Spleen (tissue), 11 donors: ENCODE results near the gene LDLRAD4. TPM values are rescaled to one million over a fixed set of nuclear protein-coding genes. Genes with fewer than 3 reads are reported as not detected.
A peak's percentile ranks its signal among the peaks of the same experiment; 100 is the strongest.

Experiments
- DNase-seq: peaks from one replicate; pipeline ENCODE4 v3.0.0-alpha.2; 2020
- H3K27ac ChIP-seq, 8 donors: fragments of 200-600 bp; sonication (generic) in 7 of 8; 1 replicate in 4 of 8; 2 replicates in 4 of 8; pipeline versions ENCODE4 v1.5.0 to v1.8.0; 2016 to 2021; ENCODE audit warnings: inconsistent platforms in 4 of 8, mild to moderate bottlenecking in 4 of 8, moderate library complexity in 1 of 8
- H3K27me3 ChIP-seq, 7 donors: fragments of 200-600 bp; sonication (generic) in 6 of 7; replicated peaks in 1 of 7; 1 replicate in 4 of 7; 2 replicates in 3 of 7; pipeline versions ENCODE4 v1.5.0 to v1.8.0; 2016 to 2021; ENCODE audit warnings: inconsistent platforms in 3 of 7, mild to moderate bottlenecking in 1 of 7
- H3K36me3 ChIP-seq, 6 donors: fragments of 200-600 bp; sonication (generic) in 5 of 6; 1 replicate in 4 of 6; 2 replicates in 2 of 6; pipeline versions ENCODE4 v1.5.0 to v1.8.0; 2016 to 2021; ENCODE audit warnings: inconsistent platforms in 2 of 6
- H3K4me1 ChIP-seq, 6 donors: fragments of 200-600 bp; sonication (generic) in 5 of 6; 1 replicate in 3 of 6; 2 replicates in 3 of 6; pipeline versions ENCODE4 v1.5.0 to v1.8.0; 2016 to 2021; ENCODE audit warnings: inconsistent platforms in 3 of 6
- H3K4me3 ChIP-seq, 8 donors: fragments of 200-600 bp; sonication (generic) in 7 of 8; 1 replicate in 4 of 8; 2 replicates in 4 of 8; pipeline versions ENCODE4 v1.5.0 to v1.8.0; 2016 to 2021; ENCODE audit warnings: inconsistent platforms in 4 of 8, mild to moderate bottlenecking in 4 of 8, moderate library complexity in 2 of 8
- H3K9me3 ChIP-seq, 8 donors: fragments of 200-600 bp; sonication (generic) in 7 of 8; 1 replicate in 4 of 8; 2 replicates in 4 of 8; pipeline versions ENCODE4 v1.5.0 to v1.8.0; 2016 to 2021; ENCODE audit warnings: inconsistent platforms in 4 of 8
- CTCF ChIP-seq, 11 experiments: fragments of 200-600 bp in 7 of 11; fragments of 450-650 bp in 4 of 11; sonication (generic) in 4 of 11; IDR thresholded peaks in 8 of 11; conservative IDR thresholded peaks in 3 of 11; 1 replicate in 7 of 11; 2 replicates in 4 of 11; pipeline versions ENCODE4 v1.4.0 to v1.8.0; 2016 to 2021; ENCODE audit warnings: antibody characterized with exemption in 11 of 11, inconsistent platforms in 4 of 11, mild to moderate bottlenecking in 1 of 11
- POLR2A ChIP-seq, 3 donors: fragments of 450-650 bp; IDR thresholded peaks; one replicate each; pipeline ENCODE4 v1.5.1; 2017; ENCODE audit warnings: antibody characterized with exemption in 3 of 3, mild to moderate bottlenecking in 1 of 3
- POLR2AphosphoS5 ChIP-seq, 3 donors: sonication (generic); formaldehyde crosslinking; IDR thresholded peaks; one replicate each; pipeline ENCODE4 v1.5.1; 2017; ENCODE audit warnings: antibody characterized with exemption in 3 of 3
- WGBS, 5 donors: extraction: QIAGEN DNeasy Blood & Tissue Kit in 3 of 5; methylation state at CpG; one replicate each; pipeline versions ENCODE4 v1.1.5 to v1.1.7; 2013 to 2018; 5-methylcytosine and 5-hydroxymethylcytosine counted together
- intact Hi-C: fragments of 100-400 bp; cut with DNase I; formaldehyde crosslinking; loops from one replicate; pipeline ENCODE4 v1.15.0; 2023; ENCODE audit warnings: low total_unique reads
- polyA plus RNA-seq, 3 donors: library from polyadenylated mRNA; stranded (reverse); fragments of 200-250 nt; gene quantifications; one replicate each; pipeline ENCODE4 v1.2.1, GENCODE V29; 2013
- total RNA-seq, 7 donors: library from RNA; depleted of rRNA in 3 of 7; stranded (reverse); fragments of >200 nt in 3 of 7; fragmentation: NEBNext Ultra II Directional in 4 of 7; extraction: Animal tissue kit (Norgen Biotek cat#: 25700) in 4 of 7; gene quantifications; one replicate each; pipeline versions ENCODE4 v1.1.0 to v1.2.1, GENCODE V29; 2016 to 2021
- donor health status: healthy with polysubstance abuse.
- donor health status: DM: no; HTN: no; CAD: no; lungs with moderate emphysema.
- donor health status: DM: no; HTN: no; CAD: no.
- donor health status: Bipolar disorder and iron deficiency.
- donor health status: healthy.
- donor health status: DM: no; HTN: no; CAD: no.
- donor health status: DM: yes; HTN: yes; CAD: no.

LDLRAD4 gene
- total and polyA plus RNA-seq, 10 donors: 4.5 to 80.8 (median 46.4) TPM

DNA sequence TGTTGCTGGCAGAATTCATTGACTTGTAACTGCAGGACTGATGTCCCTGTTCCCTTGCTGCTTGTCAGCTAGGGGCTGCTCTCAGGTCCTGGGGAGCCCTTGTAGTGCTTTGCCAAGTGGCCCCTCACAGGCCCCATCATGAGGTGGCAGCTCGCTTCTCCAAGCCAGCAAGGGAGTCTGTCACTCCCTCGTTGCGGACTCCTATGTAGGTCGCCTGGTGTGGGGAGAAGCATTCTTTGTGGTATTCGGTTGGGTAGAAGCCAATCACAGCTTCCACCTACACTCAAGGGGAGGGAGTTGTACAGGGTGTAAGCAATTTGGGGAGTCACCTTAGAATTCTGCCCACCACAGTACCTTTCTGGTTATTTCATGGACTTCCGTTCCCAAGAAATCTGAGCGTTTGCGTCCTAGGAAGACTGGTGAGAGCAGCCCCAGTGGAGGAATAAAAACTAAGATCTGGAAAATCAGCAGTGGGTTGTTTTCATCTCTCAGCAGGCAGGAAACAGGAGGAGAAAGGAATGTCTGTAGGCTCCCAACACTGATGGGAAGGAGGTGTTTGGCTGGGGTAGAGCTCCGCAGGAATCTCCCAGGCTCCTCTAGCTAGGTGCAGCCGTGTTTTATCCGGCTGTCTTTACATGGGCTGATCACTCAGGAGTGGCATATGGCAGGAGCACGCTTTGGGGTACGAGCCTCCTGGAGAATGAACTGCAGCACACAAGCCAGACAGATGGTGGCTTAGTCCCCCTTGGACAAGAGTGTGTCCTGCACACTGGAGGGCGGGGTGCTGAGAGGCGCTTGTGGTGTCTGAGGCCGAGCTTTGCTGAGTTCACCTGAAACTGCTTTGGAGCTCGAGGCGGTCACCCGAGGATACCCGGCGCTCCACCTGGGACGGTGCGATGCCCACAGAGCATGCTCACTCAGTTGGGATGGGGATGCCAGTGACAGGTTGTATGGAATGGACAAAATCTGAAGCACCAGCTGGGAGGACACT, 58.3 kb downstream of the LDLRAD4 start:
- TF ChIP-seq CTCF (IDR thresholded peaks at IDR 0.05 in 8 of 11, conservative IDR thresholded peaks at IDR 0.05 in 3 of 11) (no peak), POLR2A (IDR thresholded peaks at IDR 0.05) (no peak), POLR2AphosphoS5 (IDR thresholded peaks at IDR 0.05) (no peak)
- Histone ChIP-seq H3K27ac (peak overlapping the region in 1 of 8 donors; percentile 8), H3K9me3 (no peaks in the 10 kb centered on the region), H3K4me1 (peaks cover 0 to 51% (median 17%) of the 10 kb centered on the region in 6 donors), H3K27me3 (no peaks in the 10 kb centered on the region), H3K36me3 (no peaks in the 10 kb centered on the region), H3K4me3 (no peak overlapping the region)
- WGBS, 5 donors: 82 to 94% (median 89%) methylated on average over 22 to 23 of the region's 23 CpGs
- DNase-seq: no peak
- intact Hi-C loops: no loop called here

DNA sequence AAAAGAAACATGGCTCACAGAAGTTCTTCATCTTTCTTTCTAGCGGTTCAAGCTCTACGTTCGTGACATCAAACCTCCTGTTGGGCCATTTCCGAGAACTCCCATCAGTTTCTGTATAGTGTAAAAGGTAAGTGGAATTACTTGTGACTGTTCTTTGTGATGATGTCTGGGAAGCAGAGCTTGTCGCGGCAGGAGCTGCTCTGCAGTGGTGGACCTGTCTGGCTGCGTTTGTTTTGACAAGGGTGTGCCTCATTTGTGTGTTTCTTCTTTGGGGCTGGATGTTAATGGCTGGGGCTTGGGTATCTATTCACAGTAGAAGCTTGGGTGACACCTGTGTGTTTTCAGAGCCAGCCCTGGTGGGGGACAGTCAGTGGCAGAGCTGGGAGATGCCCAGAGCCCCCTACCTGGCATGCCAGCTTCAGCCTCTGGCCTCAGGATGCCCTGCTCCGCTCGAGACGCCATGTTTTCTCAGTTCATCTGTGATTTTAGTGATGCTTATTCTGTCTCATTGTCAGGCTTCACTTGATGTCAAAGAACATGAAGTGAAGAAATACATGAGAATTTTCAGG, 59.6 kb downstream of the LDLRAD4 start:
- H3K4me3 ChIP-seq: no peak overlapping the region
- H3K36me3 ChIP-seq: no peaks in the 10 kb centered on the region
- TF ChIP-seq CTCF (IDR thresholded peaks at IDR 0.05 in 8 of 11, conservative IDR thresholded peaks at IDR 0.05 in 3 of 11) (no peak), POLR2A (IDR thresholded peaks at IDR 0.05) (no peak), POLR2AphosphoS5 (IDR thresholded peaks at IDR 0.05) (no peak)
- DNase-seq: no peak
- intact Hi-C loops: no loop called here
- H3K9me3 ChIP-seq: peaks cover 0 to 7% (median 3%) of the 10 kb centered on the region in 8 donors
- no peak overlapping the region for H3K27ac ChIP-seq
- WGBS, 5 donors: 93 to 97% (median 94%) methylated on average over 10 of the region's 10 CpGs
- H3K27me3 ChIP-seq: no peaks in the 10 kb centered on the region
- peaks cover 0 to 55% (median 15%) of the 10 kb centered on the region in 6 donors for H3K4me1 ChIP-seq

GRCh38 chr18:13279181-13280069, 60.9 kb downstream of the LDLRAD4 start:
- no peak for DNase-seq
- peaks cover 0 to 49% (median 11%) of the 10 kb centered on the region in 6 donors for H3K4me1 ChIP-seq
- H3K27ac ChIP-seq: no peak overlapping the region
- WGBS, 5 donors: 74 to 88% (median 78%) methylated on average over 22 of the region's 22 CpGs
- TF ChIP-seq POLR2AphosphoS5 (IDR thresholded peaks at IDR 0.05) (no peak), POLR2A (IDR thresholded peaks at IDR 0.05) (no peak), CTCF (IDR thresholded peaks at IDR 0.05 in 8 of 11, conservative IDR thresholded peaks at IDR 0.05 in 3 of 11) (no peak)
- intact Hi-C loops: no loop called here
- H3K4me3 ChIP-seq: peak overlapping the region in 1 of 8 donors; percentile 24
- no peaks in the 10 kb centered on the region for H3K27me3 ChIP-seq
- H3K36me3 ChIP-seq: no peaks in the 10 kb centered on the region
- H3K9me3 ChIP-seq: peaks cover 0 to 8% (median 3%) of the 10 kb centered on the region in 8 donors
